ENCODE measurements around the gene SF3B1.

DNA sequence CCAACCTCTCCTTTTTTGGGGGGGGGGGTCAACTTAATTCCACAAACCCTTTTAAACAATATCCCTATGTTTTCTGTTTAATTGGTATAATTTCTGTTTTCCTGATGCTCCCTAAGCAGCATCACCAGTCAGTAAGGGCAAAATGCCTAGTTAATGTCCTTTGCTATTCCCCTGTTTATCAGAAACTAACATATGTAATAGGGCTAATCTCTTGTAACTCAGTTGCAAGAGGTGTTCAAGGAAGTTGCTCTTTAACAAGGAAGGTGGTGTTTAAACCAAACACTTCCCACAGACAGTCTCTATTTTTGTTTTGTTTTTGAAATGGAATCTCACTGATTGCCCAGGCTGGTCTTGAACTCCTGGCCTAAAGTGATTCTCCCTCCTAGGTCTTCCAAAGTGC is 12.0 kb upstream of the SF3B1 start:
- TF ChIP-seq, protein P1, sequence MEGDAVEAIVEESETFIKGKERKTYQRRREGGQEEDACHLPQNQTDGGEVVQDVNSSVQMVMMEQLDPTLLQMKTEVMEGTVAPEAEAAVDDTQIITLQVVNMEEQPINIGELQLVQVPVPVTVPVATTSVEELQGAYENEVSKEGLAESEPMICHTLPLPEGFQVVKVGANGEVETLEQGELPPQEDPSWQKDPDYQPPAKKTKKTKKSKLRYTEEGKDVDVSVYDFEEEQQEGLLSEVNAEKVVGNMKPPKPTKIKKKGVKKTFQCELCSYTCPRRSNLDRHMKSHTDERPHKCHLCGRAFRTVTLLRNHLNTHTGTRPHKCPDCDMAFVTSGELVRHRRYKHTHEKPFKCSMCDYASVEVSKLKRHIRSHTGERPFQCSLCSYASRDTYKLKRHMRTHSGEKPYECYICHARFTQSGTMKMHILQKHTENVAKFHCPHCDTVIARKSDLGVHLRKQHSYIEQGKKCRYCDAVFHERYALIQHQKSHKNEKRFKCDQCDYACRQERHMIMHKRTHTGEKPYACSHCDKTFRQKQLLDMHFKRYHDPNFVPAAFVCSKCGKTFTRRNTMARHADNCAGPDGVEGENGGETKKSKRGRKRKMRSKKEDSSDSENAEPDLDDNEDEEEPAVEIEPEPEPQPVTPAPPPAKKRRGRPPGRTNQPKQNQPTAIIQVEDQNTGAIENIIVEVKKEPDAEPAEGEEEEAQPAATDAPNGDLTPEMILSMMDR (IDR thresholded peaks at IDR 0.05 in 4 of 5, conservative IDR thresholded peaks at IDR 0.05 in 1 of 5), result no peak
- no peak for TF ChIP-seq POLR2A (IDR thresholded peaks at IDR 0.05)

Measured in gastrocnemius medialis (tissue), 4 donors.